ENCODE measurements around the gene ITGB3.

DNA sequence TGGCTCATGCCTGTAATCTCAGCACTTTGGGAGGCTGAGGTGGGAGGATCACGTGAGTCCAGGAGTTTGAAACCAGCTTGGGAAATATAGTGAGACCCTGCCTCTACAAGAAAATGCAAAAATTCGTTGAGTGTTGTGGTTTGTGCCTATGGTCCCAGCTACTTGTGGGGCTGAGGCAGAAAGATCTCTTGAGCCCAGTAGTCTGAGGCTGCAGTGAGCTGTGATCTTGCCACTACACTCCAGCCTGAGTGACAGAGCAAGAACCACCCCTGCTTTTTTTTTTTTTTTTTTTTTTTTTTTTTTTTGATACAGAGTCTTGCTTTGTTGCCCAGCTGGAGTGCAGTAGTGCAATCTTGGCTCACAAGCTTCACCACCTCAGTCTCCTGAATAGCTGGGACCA is 34.0 kb downstream of the ITGB3 start:
- TF ChIP-seq CTCF (IDR thresholded peaks at IDR 0.05 in 8 of 11, conservative IDR thresholded peaks at IDR 0.05 in 3 of 11): no peak
- no peak for TF ChIP-seq POLR2A (IDR thresholded peaks at IDR 0.05)
- TF ChIP-seq POLR2AphosphoS5 (IDR thresholded peaks at IDR 0.05): no peak

All from spleen (tissue), 7 donors.